NT2/D1 (cell line): Measurements from ENCODE around the gene LZTR1.

Experiments used
- SUZ12 ChIP-seq: IDR thresholded peaks from 2 replicates; pipeline ENCODE4 v1.6.1; 2011; ENCODE audit not compliant: insufficient read length, insufficient read depth; ENCODE audit errors: extremely low read depth
- YY1 ChIP-seq: IDR thresholded peaks from 2 replicates; pipeline ENCODE4 v1.6.1; 2011; ENCODE audit not compliant: insufficient read length, insufficient read depth
- ZNF274 ChIP-seq: IDR thresholded peaks from 2 replicates; pipeline ENCODE4 v1.6.1; 2011; ENCODE audit warnings: mild to moderate bottlenecking, low read depth, low read length

DNA sequence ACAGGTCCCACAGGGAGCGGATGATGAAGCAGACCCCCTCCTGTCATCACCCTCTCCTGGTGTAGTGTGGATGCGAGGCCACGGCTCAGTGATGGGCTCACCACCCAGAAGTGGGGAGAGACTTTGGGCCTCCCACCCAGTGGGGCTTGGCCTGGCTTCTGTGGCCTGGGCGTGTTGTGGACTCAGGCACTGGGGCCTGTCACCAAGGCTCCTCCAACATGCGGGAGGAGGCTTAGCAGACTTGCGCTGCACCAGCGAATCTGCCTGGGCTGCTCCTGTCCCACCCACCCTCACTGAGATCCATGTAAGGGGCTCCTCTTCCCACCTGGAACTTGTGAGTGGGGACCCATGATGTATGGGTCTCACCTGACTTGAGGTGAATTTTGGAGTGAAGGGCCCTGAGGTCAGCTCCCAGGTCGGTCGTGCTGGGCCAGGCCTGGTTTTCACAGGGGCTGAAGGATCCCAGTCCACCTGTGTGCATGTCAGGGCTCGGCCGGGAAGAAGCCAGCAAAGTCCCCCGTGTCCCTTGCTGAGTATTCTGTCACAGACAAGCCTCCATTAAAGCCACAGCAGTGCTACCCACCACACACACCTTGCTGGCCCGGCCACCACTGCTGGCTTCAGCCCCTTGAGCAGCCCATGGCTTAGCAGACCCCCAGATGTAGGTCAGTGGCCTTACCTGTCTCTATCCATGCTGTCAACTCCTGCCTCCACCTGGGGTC is 15.6 kb downstream of the LZTR1 start:
- TF ChIP-seq YY1 (no peak), ZNF274 (no peak), SUZ12 (no peak)
